Measurements from ENCODE around the gene LIMCH1. TPM values are rescaled to one million over a fixed set of nuclear protein-coding genes. Genes with fewer than 3 reads are reported as not detected.

The LIMCH1 gene
- total RNA-seq, 2 experiments from 2014 or later: not detected

- no peak for TF ChIP-seq CTCF (IDR thresholded peaks at IDR 0.05)
- H3K27me3 Mint-ChIP-seq: no peaks in the 10 kb centered on the region
- POLR2A ChIA-PET: no interaction called here
- no peak overlapping the region for H3K4me3 Mint-ChIP-seq
- no peaks in the 10 kb centered on the region for H3K4me1 Mint-ChIP-seq (ENCODE audit: low read depth)
- H3K36me3 Mint-ChIP-seq (ENCODE audit: low read depth): no peaks in the 10 kb centered on the region
- CTCF ChIA-PET: no interaction called here
- DNase-seq (no peak), ATAC-seq (no peak)
- no peak overlapping the region for H3K27ac Mint-ChIP-seq
- intact Hi-C loops (cut with micrococcal nuclease): no loop called here
- H3K9me3 Mint-ChIP-seq: no peaks in the 10 kb centered on the region
Observed at GRCh38 chr4:41541687-41542094, 3.7 kb downstream of the LIMCH1 start.

GRCh38 chr4:41542526-41543275 lies 4.7 kb downstream of the LIMCH1 start:
- TF ChIP-seq CTCF (IDR thresholded peaks at IDR 0.05): no peak
- Mint-ChIP-seq H3K36me3 (ENCODE audit: low read depth) (no peaks in the 10 kb centered on the region), H3K4me3 (no peak overlapping the region), H3K27ac (no peak overlapping the region), H3K27me3 (no peaks in the 10 kb centered on the region), H3K9me3 (no peaks in the 10 kb centered on the region), H3K4me1 (ENCODE audit: low read depth) (no peaks in the 10 kb centered on the region)
- ATAC-seq (no peak), DNase-seq (no peak)
- CTCF ChIA-PET: no interaction called here
- intact Hi-C loops (cut with micrococcal nuclease): no loop called here
- POLR2A ChIA-PET: no interaction called here

GRCh38 chr4:41545238-41545637 lies 7.3 kb downstream of the LIMCH1 start:
- intact Hi-C loops (cut with micrococcal nuclease): no loop called here

GRCh38 chr4:41546638-41547037 lies 8.7 kb downstream of the LIMCH1 start:
- POLR2A ChIA-PET: no interaction called here
- H3K36me3 Mint-ChIP-seq (ENCODE audit: low read depth): no peaks in the 10 kb centered on the region
- CTCF ChIA-PET: no interaction called here

More at GRCh38 chr4:41545238-41545637, 7.3 kb downstream of the LIMCH1 start:
- Mint-ChIP-seq H3K9me3 (no peaks in the 10 kb centered on the region), H3K4me3 (no peak overlapping the region), H3K4me1 (ENCODE audit: low read depth) (no peaks in the 10 kb centered on the region), H3K27me3 (no peaks in the 10 kb centered on the region), H3K27ac (no peak overlapping the region), H3K36me3 (ENCODE audit: low read depth) (no peaks in the 10 kb centered on the region)
- CTCF ChIA-PET: interaction anchor here (1.2 kb wide), 1 partner anchor 116 kb away, joined by 3 read pairs; no protein-coding TSS in a partner anchor
- POLR2A ChIA-PET: interaction anchor here (0.7 to 0.9 kb wide), 2 partner anchors 11 to 363 kb away, joined by 3 read pairs; no protein-coding TSS in a partner anchor
- DNase-seq: no peak
- ATAC-seq: no peak
- TF ChIP-seq CTCF (IDR thresholded peaks at IDR 0.05): no peak

More at GRCh38 chr4:41546638-41547037, 8.7 kb downstream of the LIMCH1 start:
- Mint-ChIP-seq H3K4me3 (no peak overlapping the region), H3K9me3 (no peaks in the 10 kb centered on the region), H3K4me1 (ENCODE audit: low read depth) (no peaks in the 10 kb centered on the region), H3K27me3 (no peaks in the 10 kb centered on the region), H3K27ac (no peak overlapping the region)
- ATAC-seq: no peak
- intact Hi-C loops (cut with micrococcal nuclease): no loop called here
- DNase-seq: no peak
- no peak for TF ChIP-seq CTCF (IDR thresholded peaks at IDR 0.05)
